Measurements from ENCODE around the gene EPS8L2.
"Not testable (repeated sequence)": the region's sequence is repeated elsewhere in the genome, so short reads cannot be mapped to it uniquely, and the experiment has no call there.

EPS8L2 gene

GRCh38 chr11:690244-690643, 15.8 kb upstream of the EPS8L2 start:
- DNase-seq (ENCODE audit: low read depth), result not testable (repeated sequence)

- no peak for DNase-seq (ENCODE audit: low read depth)
Measured at GRCh38 chr11:690738-691633, 15.0 kb upstream of the EPS8L2 start.

- DNase-seq (ENCODE audit: low read depth), result no peak
Measured at GRCh38 chr11:691710-692590, 14.1 kb upstream of the EPS8L2 start.

GRCh38 chr11:692824-693414, 13.1 kb upstream of the EPS8L2 start:
- no peak for DNase-seq (ENCODE audit: low read depth)

GRCh38 chr11:693415-693831, 12.6 kb upstream of the EPS8L2 start:
- peak; percentile 19 for DNase-seq (ENCODE audit: low read depth)

- DNase-seq (ENCODE audit: low read depth), result no peak
Measured at GRCh38 chr11:693887-694562, 12.0 kb upstream of the EPS8L2 start.

- DNase-seq (ENCODE audit: low read depth), result peak; percentile 97
Measured at GRCh38 chr11:694563-695287, 11.3 kb upstream of the EPS8L2 start, which contains the start of gene DEAF1. TSS of gene DEAF1 (minus strand) at chr11:695222. CDS start at chr11:695047, 175 bp downstream.

GRCh38 chr11:695288-695537, 10.8 kb upstream of the EPS8L2 start:
- no peak for DNase-seq (ENCODE audit: low read depth)

GRCh38 chr11:695538-696248, 10.3 kb upstream of the EPS8L2 start, which contains the start of gene TMEM80:
TSS of gene TMEM80 (plus strand) at chr11:695816. CDS start at chr11:695828, 12 bp downstream.
- peak; percentile 99 for DNase-seq (ENCODE audit: low read depth)

- DNase-seq (ENCODE audit: low read depth), result peak; percentile 84
Measured at GRCh38 chr11:696955-697491, 9.0 kb upstream of the EPS8L2 start.

- peak; percentile 88 for DNase-seq (ENCODE audit: low read depth)
Measured at GRCh38 chr11:697811-698311, 8.2 kb upstream of the EPS8L2 start.

GRCh38 chr11:698493-699115, 7.4 kb upstream of the EPS8L2 start:
- DNase-seq (ENCODE audit: low read depth), result no peak

- DNase-seq (ENCODE audit: low read depth), result no peak
Measured at GRCh38 chr11:699116-699508, 6.9 kb upstream of the EPS8L2 start.

- no peak for DNase-seq (ENCODE audit: low read depth)
Measured at GRCh38 chr11:699753-700152, 6.3 kb upstream of the EPS8L2 start.

- DNase-seq (ENCODE audit: low read depth), result no peak
Measured at GRCh38 chr11:701741-702461, 4.1 kb upstream of the EPS8L2 start.

GRCh38 chr11:702462-703461, 3.3 kb upstream of the EPS8L2 start:
- no peak for DNase-seq (ENCODE audit: low read depth)

GRCh38 chr11:703506-703905, 2.5 kb upstream of the EPS8L2 start:
- DNase-seq (ENCODE audit: low read depth), result no peak

- DNase-seq (ENCODE audit: low read depth), result no peak
Measured at GRCh38 chr11:704228-704674, 1.8 kb upstream of the EPS8L2 start.
